ENCODE data around the gene LIPM.

The LIPM gene

GRCh38 chr10:88800152-88801125 lies 2.1 kb upstream of the LIPM start:
- no peak for DNase-seq (ENCODE audit: low read depth, low spot score)

- no peak for DNase-seq (ENCODE audit: low read depth, low spot score)
Measured at GRCh38 chr10:88803641-88804040, 1.1 kb downstream of the LIPM start.

- DNase-seq (ENCODE audit: low read depth, low spot score), result peak; percentile 4
Measured at GRCh38 chr10:88804083-88804812, 1.7 kb downstream of the LIPM start.

- DNase-seq (ENCODE audit: low read depth, low spot score), result no peak
Measured at GRCh38 chr10:88805361-88805760, 2.8 kb downstream of the LIPM start.

- no peak for DNase-seq (ENCODE audit: low read depth, low spot score)
Measured at GRCh38 chr10:88805924-88806323, 3.4 kb downstream of the LIPM start.

GRCh38 chr10:88809621-88810020 lies 7.1 kb downstream of the LIPM start:
- no peak for DNase-seq (ENCODE audit: low read depth, low spot score)

- peak; percentile 31 for DNase-seq (ENCODE audit: low read depth, low spot score)
Measured at GRCh38 chr10:88810196-88810961, 7.8 kb downstream of the LIPM start.

- DNase-seq (ENCODE audit: low read depth, low spot score), result no peak
Measured at GRCh38 chr10:88813200-88813599, 10.7 kb downstream of the LIPM start.

GRCh38 chr10:88819290-88819689 lies 16.8 kb downstream of the LIPM start:
- DNase-seq (ENCODE audit: low read depth, low spot score), result no peak

GRCh38 chr10:88820748-88821401 lies 18.3 kb downstream of the LIPM start:
- DNase-seq (ENCODE audit: low read depth, low spot score), result no peak

GRCh38 chr10:88826388-88826787 lies 23.9 kb downstream of the LIPM start:
- no peak for DNase-seq (ENCODE audit: low read depth, low spot score)

GRCh38 chr10:88827671-88828070 lies 25.1 kb downstream of the LIPM start:
- DNase-seq (ENCODE audit: low read depth, low spot score), result no peak

- DNase-seq (ENCODE audit: low read depth, low spot score), result no peak
Measured at GRCh38 chr10:88828310-88828709, 25.8 kb downstream of the LIPM start.

GRCh38 chr10:88830643-88831268 lies 28.2 kb downstream of the LIPM start:
- no peak for DNase-seq (ENCODE audit: low read depth, low spot score)

GRCh38 chr10:88831709-88832108 lies 29.2 kb downstream of the LIPM start:
- no peak for DNase-seq (ENCODE audit: low read depth, low spot score)

GRCh38 chr10:88832376-88832775 lies 29.8 kb downstream of the LIPM start:
- no peak for DNase-seq (ENCODE audit: low read depth, low spot score)

- DNase-seq (ENCODE audit: low read depth, low spot score), result no peak
Measured at GRCh38 chr10:88833156-88833555, 30.6 kb downstream of the LIPM start.

GRCh38 chr10:88833723-88834122 lies 31.2 kb downstream of the LIPM start:
- DNase-seq (ENCODE audit: low read depth, low spot score), result no peak

GRCh38 chr10:88835096-88835909 lies 32.8 kb downstream of the LIPM start:
- peak; percentile 57 for DNase-seq (ENCODE audit: low read depth, low spot score)

GRCh38 chr10:88835910-88836221 lies 33.3 kb downstream of the LIPM start:
- no peak for DNase-seq (ENCODE audit: low read depth, low spot score)
